HG03064 (cell line): Measurements from ENCODE around the gene PEX5L.
"Not testable (repeated sequence)": the region's sequence is repeated elsewhere in the genome, so short reads cannot be mapped to it uniquely, and the experiment has no call there.

Experiments used
- ATAC-seq: cut with Tn5 transposase; IDR thresholded peaks from one replicate; pipeline ENCODE4 v1.9.1; 2021; ENCODE audit warnings: low read depth; ENCODE audit not compliant: unreplicated experiment

PEX5L gene

DNA sequence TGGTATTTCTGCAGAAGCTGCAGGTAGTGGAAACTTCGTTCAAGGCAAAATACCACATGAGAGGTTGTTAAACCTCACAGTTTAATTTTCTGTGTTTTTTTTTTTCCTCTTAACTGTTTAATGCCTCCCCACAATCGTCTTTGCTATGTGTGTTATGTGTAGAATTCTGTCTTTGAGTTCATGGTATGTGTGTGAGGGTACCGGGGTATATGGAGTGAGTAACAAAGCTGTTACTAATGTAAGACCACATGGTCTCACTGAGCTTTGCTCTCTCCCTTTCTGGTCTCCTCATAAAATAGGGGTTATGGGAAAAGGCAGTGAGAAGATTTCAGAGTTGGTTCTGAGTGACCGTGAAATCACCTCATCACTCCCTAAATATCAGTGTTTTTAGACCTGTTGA is 240.3 kb downstream of the PEX5L start:
- no peak for ATAC-seq

GRCh38 chr3:179794355-179794754 is 242.4 kb downstream of the PEX5L start:
- ATAC-seq: no peak

DNA sequence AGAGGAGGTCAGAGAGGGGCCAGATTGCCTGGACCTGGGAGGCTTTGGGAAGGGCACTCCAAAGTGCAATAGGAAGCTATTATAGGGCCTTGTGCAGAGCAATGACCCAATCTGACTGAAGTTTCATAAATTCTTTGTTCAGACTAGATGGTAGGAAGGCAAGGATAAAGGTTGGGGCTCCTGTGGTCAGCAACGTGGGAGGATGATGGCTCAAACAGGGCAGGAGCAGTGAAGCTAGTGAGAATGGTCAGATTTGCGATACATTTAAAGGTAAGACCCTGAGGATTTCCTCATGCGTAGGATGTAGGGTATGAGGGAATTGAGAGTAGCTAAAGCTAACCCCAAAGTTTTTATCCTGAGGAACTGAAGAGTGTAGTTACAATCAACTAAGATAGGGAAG is 244.9 kb downstream of the PEX5L start:
- ATAC-seq: no peak

DNA sequence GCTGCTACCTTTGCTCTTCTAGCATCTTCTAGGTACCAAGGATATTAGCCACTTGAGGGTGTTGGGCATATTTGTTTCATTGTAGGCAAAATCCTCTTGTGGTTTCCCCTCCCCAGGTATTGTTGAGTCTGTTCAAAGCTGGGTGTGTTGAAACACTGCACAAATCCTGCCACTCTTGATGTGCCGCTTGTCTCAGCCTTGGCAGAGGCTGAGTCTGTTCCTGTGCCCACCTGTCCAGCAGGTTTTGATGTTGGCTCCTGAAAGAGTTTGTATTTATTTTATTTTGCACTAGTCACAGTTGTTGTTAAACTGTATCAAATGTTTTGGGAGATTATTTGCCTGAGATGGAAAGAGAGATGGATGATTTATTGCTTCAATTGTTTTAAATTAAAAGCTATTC is 247.7 kb downstream of the PEX5L start:
- ATAC-seq: no peak

GRCh38 chr3:179782841-179783240 is 253.9 kb downstream of the PEX5L start:
- ATAC-seq: not testable (repeated sequence)

GRCh38 chr3:179775416-179776122 is 261.2 kb downstream of the PEX5L start:
- ATAC-seq: no peak

DNA sequence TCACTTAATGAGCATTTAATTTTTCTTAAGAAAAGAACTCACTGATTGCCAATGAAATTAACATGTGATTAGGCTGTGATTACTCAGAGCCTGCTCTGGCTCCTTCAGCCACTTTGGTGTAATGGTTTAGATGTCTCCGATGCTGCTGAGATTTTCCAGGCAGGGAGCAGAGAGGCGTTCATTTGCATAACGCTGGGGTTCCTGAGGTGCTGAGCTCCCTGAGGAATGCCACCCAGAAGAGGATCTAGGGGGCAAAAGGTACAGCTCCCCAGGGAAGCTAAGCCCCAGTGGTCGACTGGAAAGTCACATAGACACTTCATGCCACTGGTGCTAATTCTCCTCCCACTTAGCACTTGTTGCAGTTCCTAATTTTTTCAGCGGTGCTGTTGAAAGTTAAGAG is 264.4 kb downstream of the PEX5L start:
- no peak for ATAC-seq

DNA sequence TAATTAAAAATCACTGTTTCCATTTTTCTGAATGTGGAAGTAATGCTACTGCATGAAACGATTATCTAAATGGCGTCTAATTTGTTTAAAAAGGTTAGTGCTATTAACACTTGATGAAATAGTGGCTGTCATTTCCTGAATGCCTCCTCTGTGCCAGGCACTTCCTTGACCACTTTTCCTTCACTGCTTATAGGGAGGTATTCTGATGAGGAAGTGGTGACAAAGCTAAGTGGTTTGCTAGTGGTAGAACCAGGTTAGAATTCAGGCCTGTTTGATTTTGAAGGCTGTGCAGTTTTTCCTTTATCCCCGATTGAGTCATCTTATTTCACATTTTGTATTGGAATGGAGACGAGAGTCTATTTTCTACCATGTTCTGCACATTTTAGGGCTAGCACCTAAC is 264.9 kb downstream of the PEX5L start:
- no peak for ATAC-seq

GRCh38 chr3:179769411-179770247 is 267.1 kb downstream of the PEX5L start:
- ATAC-seq: no peak

DNA sequence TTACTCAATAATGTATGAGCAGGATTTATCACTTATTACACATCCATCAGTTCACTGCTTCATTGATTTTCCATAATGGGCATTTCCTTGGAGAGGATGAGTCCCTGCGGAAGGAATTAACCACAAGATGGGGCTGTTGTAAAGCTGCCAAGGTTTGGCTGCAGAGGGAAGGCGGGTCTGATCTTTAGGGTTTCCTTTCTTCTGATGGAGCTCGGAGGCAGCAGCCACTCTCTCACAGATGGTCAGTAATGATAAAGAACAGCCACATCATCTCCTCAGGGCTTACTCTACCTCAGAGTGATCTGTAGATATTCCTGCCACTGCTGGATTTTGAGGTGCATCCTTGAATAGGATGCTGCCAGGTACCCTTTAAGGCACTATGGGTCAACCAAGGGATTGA is 268.7 kb downstream of the PEX5L start:
- no peak for ATAC-seq

- ATAC-seq: no peak
Measured at GRCh38 chr3:179766416-179767133, 270.2 kb downstream of the PEX5L start.

DNA sequence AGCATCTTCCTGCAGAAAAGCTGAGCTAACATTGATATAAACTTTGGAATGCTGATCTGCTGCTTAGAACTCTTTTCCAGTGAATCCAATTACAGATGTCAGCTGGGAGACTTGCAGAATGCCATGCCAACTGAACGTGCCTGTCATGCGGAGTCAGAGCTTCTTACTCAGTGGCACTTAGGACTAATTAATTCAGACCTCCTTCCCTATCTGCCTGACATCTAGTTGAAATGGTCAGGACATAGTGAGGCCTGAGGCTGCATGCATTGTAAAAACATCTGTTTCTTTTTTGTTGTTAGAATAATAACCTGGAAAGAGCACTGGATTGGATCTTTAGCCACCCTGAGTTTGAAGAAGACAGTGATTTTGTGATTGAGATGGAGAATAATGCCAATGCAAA is 271.3 kb downstream of the PEX5L start:
- no peak for ATAC-seq

DNA sequence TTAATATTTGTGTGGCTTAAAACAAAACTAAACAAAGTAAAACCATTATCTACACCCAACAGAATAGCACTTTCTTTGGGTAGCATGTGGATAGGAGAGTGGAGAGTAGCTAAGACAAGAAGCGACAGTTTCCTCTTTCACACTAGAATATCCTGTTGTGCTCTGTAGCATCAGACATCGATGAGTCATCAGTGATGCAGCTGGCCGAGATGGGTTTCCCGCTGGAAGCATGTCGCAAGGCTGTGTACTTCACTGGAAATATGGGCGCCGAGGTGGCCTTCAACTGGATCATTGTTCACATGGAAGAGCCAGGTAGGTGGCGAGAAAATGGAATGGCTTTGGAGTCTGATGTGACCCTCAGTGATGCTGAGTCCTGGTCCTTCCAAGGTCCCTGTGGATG is 275.8 kb downstream of the PEX5L start:
- ATAC-seq: no peak

DNA sequence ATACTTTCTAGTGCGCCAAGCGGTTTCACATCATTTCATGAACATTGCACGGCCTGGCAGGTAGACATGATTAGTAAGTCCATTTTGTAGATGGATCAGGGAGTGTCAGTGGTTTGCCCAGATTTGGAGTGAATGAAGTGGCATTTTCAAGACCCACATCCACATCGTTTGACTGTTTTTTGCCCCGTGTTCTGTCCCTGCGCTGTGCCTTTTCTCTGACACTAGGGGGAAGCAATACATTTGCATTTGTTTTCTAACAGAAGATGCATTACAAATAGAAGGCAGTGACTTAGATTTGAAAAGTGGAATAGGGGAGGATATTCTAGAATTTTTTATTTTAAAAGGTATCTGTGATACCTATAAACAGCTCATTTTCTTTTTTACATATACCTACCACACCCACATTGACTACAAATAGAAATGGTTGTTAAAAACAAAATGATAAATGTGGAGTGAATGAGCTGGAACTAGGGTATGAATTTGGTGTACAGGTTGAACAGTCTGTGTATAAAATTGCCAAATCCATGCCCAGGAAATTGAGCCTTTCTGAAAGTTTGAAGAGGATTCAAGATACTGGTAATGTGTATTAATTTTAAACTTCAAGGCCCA is 285.9 kb downstream of the PEX5L start:
- no peak for ATAC-seq

DNA sequence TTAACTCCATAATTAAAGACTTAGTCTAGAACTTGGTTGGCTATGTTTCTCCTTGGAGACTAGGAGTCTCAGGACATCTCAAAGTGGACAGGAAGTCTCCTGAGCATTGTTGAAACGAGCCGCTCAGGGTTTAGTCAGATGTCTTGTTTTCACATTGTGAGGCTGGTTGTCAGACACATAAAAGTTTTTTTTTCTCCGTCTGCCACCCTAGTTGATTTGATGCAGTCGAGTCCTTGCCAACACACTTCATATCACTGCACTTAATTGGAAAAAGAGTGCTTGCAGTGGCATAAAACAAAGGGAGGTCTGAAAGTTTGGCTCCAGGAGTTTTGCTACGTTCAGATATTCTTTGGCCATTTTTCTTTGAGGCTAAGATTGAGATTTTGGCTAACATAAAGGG is 291.0 kb downstream of the PEX5L start:
- no peak for ATAC-seq

- no peak for ATAC-seq
Measured at GRCh38 chr3:179745079-179745478, 291.7 kb downstream of the PEX5L start.
